Erythroblast (primary cell): ENCODE data around the gene HOXA3.

ENCODE experiments used
- GATA1 ChIP-seq: IDR thresholded peaks from 2 replicates; pipeline ENCODE4 v1.6.1; 2011; ENCODE audit warnings: low read depth, mild to moderate bottlenecking, control low read depth, low read length, moderate library complexity
- POLR2A ChIP-seq: IDR thresholded peaks from 2 replicates; pipeline ENCODE4 v1.6.1; 2011; ENCODE audit warnings: mild to moderate bottlenecking, low read length

DNA sequence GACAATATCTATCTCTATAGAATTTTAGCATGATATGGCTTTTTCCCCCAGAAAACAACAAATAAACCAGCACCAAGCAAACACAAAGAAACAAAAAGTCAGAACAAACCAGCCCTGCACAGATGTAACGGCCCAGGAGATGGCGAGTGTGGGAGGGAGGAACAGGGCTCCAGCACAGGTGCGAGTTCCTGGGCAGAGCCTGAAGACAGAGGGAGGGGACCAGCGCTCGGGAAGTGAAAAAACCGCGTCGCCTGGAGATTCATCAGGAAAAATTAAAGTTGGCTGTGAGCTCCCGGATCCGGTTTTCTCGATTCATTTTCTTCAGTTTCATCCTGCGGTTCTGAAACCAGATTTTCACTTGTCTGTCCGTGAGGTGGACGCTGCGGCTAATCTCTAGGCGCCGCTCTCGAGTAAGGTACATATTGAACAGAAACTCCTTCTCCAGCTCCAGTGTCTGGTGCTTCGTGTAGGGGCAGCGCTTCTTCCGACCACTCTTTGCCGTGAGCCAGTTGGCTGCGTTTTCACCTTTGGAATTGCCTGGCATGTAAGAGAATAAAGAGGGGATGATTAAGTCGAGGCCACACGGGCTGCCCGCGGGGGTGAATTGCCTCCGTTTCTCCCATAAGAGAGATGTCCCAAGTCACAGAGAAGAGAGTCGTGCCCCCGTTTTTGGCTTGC is 19.4 kb upstream of the HOXA3 start:
- TF ChIP-seq POLR2A (no peak), GATA1 (no peak)
